HAP-1 (cell line): ENCODE data around the gene PRR9.

Experiments used
- DNase-seq, 2 experiments: peaks; one replicate each; pipeline ENCODE4 v3.0.0-alpha.2; 2016 to 2020; ENCODE audit warnings: low spot score in 2 of 2
- H3K27me3 ChIP-seq: fragments of 250-450 bp; sonication (Bioruptor Pico); 2 replicates; pipeline ENCODE4 v1.5.1; 2020; ENCODE audit warnings: low read depth, mild to moderate bottlenecking, moderate library complexity
- H3K36me3 ChIP-seq: fragments of 250-450 bp; sonication (Bioruptor Pico); replicated peaks from 2 replicates; pipeline ENCODE4 v1.5.1; 2020; ENCODE audit warnings: mild to moderate bottlenecking
- H3K4me1 ChIP-seq: fragments of 250-450 bp; sonication (Bioruptor Pico); 2 replicates; pipeline ENCODE4 v1.5.1; 2020; ENCODE audit warnings: mild to moderate bottlenecking
- H3K4me3 ChIP-seq: fragments of 250-450 bp; sonication (Bioruptor Pico); 2 replicates; pipeline ENCODE4 v1.5.1; 2020; ENCODE audit warnings: mild to moderate bottlenecking, moderate library complexity
- H3K9me3 ChIP-seq: fragments of 250-450 bp; sonication (Bioruptor Pico); 2 replicates; pipeline ENCODE4 v1.5.1; 2020; ENCODE audit warnings: mild to moderate bottlenecking, moderate library complexity
- in situ Hi-C: fragments of 300-500 bp; cut with MboI; formaldehyde crosslinking; loops from 3 replicates; pipeline ENCODE4 v1.14.3; 2020; ENCODE audit warnings: low sequenced_read_pairs, inconsistent platforms, mixed read lengths

The PRR9 gene

GRCh38 chr1:153242160-153242559 lies 24.8 kb downstream of the PRR9 start:
- in situ Hi-C loops, result no loop called here
- Histone ChIP-seq H3K4me3 (no peak overlapping the region), H3K4me1 (no peaks in the 10 kb centered on the region), H3K27me3 (0 out of 2 replicates have a peak, but pooled peaks cover 2% of the 10 kb centered on the region), H3K9me3 (no peaks in the 10 kb centered on the region), H3K36me3 (no peaks in the 10 kb centered on the region)
- DNase-seq, result no peak

GRCh38 chr1:153245466-153245865 lies 28.1 kb downstream of the PRR9 start:
- no peaks in the 10 kb centered on the region for H3K27me3 ChIP-seq
- DNase-seq, result no peak
- in situ Hi-C loops, result no loop called here
- H3K9me3 ChIP-seq, result no peaks in the 10 kb centered on the region
- H3K4me3 ChIP-seq, result no peak overlapping the region
- H3K36me3 ChIP-seq, result no peaks in the 10 kb centered on the region
- H3K4me1 ChIP-seq, result no peaks in the 10 kb centered on the region

DNA sequence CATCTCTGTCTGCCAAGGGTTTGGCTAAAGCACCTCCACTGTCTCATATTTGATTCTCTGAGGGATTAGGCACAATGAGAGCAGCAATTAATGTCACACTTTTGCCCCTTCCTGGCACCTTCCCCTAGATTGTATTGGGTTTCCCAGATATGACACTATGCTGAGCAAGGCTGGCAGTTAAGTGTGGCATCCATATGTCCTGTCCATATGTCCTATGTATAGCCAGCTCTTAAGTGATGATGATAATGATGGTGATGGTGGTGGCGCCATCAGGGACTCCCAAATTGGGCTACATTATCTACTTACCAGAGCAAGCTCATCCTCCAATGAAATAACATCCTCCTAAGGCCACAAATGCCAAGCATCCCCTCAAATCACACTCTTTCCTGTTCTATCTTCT lies 28.6 kb downstream of the PRR9 start:
- Histone ChIP-seq H3K9me3 (no peaks in the 10 kb centered on the region), H3K4me3 (no peak overlapping the region), H3K27me3 (no peaks in the 10 kb centered on the region), H3K36me3 (no peaks in the 10 kb centered on the region), H3K4me1 (no peaks in the 10 kb centered on the region)
- DNase-seq, result no peak
- in situ Hi-C loops, result no loop called here

DNA sequence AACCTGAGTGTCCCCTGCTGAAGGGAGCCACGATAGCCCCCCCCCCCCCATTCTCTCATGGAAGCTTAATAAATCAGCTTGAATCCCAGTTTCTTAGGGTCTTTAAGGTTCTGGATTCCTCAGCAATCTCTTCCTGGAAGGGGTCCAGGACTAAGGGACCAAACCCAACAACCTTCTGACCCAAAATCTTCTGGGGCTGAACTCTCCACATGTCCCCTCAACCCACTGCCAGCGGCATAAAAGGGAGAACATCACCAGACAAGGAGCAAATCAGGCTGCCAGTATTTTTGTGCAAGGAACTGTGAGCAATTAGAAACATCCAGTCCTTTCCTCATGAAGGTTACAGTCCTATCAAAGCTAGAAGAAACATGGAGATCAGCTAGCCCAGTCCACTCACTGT lies 29.4 kb downstream of the PRR9 start:
- in situ Hi-C loops, result no loop called here
- Histone ChIP-seq H3K4me1 (no peaks in the 10 kb centered on the region), H3K4me3 (no peak overlapping the region), H3K36me3 (no peaks in the 10 kb centered on the region), H3K9me3 (no peaks in the 10 kb centered on the region), H3K27me3 (no peaks in the 10 kb centered on the region; the same call in 1 of the 2 replicates)
- no peak for DNase-seq

GRCh38 chr1:153248176-153248879 lies 30.9 kb downstream of the PRR9 start:
- no peaks in the 10 kb centered on the region; the same call in 1 of the 2 replicates for H3K27me3 ChIP-seq
- in situ Hi-C loops, result no loop called here
- H3K4me3 ChIP-seq, result no peak overlapping the region
- H3K36me3 ChIP-seq, result no peaks in the 10 kb centered on the region
- no peaks in the 10 kb centered on the region for H3K4me1 ChIP-seq
- H3K9me3 ChIP-seq, result no peaks in the 10 kb centered on the region
- DNase-seq, result no peak

DNA sequence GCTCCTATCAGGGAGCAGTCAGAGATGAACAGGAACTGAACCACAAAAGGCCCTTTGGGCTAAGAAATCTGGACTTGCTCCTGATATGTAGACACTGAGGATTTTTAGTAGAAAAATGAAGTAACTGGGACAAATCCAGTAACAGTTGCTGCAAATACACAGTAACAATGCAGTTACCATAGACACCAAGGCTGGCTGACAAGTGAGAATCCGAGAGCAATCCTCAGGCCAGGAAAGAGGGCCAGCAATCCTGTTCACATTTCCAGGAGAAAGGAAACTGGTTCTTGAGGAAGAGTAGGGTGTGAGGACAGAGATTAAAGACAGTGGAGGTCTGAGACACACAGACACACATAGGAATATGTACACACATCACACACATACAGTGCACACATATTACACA lies 32.8 kb downstream of the PRR9 start:
- H3K27me3 ChIP-seq, result no peaks in the 10 kb centered on the region; the same call in 1 of the 2 replicates
- no peaks in the 10 kb centered on the region for H3K9me3 ChIP-seq
- DNase-seq, result no peak
- in situ Hi-C loops, result no loop called here
- no peaks in the 10 kb centered on the region for H3K36me3 ChIP-seq
- H3K4me3 ChIP-seq, result no peak overlapping the region
- H3K4me1 ChIP-seq, result no peaks in the 10 kb centered on the region

DNA sequence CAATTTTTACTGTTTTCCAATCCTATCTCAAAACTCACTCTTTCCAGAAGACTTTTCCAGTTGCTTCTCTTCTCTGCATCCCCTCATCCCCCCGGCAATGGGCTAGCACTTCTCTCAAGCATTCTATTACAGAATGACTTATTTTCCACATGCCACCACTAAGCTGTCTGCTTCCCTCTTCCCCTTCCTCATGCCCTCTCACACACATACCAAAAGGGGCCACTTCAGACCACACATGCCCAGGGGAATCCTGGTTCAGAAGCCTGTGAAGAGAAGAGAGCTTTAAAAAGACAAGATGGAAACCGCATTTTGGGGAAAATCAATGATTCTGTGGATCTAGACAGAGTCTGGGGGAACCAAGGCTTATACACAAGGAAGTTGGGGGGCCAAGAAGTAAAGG lies 33.7 kb downstream of the PRR9 start:
- Histone ChIP-seq H3K27me3 (no peaks in the 10 kb centered on the region; the same call in 1 of the 2 replicates), H3K36me3 (no peaks in the 10 kb centered on the region), H3K9me3 (no peaks in the 10 kb centered on the region), H3K4me1 (no peaks in the 10 kb centered on the region), H3K4me3 (no peak overlapping the region)
- in situ Hi-C loops, result no loop called here
- no peak for DNase-seq

GRCh38 chr1:153251562-153251961 lies 34.2 kb downstream of the PRR9 start:
- Histone ChIP-seq H3K4me1 (no peaks in the 10 kb centered on the region), H3K27me3 (no peaks in the 10 kb centered on the region; the same call in 1 of the 2 replicates), H3K9me3 (no peaks in the 10 kb centered on the region), H3K4me3 (no peak overlapping the region), H3K36me3 (no peaks in the 10 kb centered on the region)
- in situ Hi-C loops, result no loop called here
- DNase-seq, result no peak

- H3K4me1 ChIP-seq, result no peaks in the 10 kb centered on the region
- in situ Hi-C loops, result no loop called here
- no peak overlapping the region for H3K4me3 ChIP-seq
- no peaks in the 10 kb centered on the region for H3K36me3 ChIP-seq
- DNase-seq, result no peak
- H3K9me3 ChIP-seq, result no peaks in the 10 kb centered on the region
- H3K27me3 ChIP-seq, result no peaks in the 10 kb centered on the region; the same call in 1 of the 2 replicates
These were observed 34.6 kb downstream of the PRR9 start for GRCh38 chr1:153251988-153252387.

GRCh38 chr1:153253076-153253475 lies 35.7 kb downstream of the PRR9 start:
- no peaks in the 10 kb centered on the region for H3K4me1 ChIP-seq
- no peaks in the 10 kb centered on the region for H3K36me3 ChIP-seq
- no peak overlapping the region for H3K4me3 ChIP-seq
- DNase-seq, result no peak
- no peaks in the 10 kb centered on the region; the same call in 1 of the 2 replicates for H3K27me3 ChIP-seq
- in situ Hi-C loops, result no loop called here
- no peaks in the 10 kb centered on the region for H3K9me3 ChIP-seq

DNA sequence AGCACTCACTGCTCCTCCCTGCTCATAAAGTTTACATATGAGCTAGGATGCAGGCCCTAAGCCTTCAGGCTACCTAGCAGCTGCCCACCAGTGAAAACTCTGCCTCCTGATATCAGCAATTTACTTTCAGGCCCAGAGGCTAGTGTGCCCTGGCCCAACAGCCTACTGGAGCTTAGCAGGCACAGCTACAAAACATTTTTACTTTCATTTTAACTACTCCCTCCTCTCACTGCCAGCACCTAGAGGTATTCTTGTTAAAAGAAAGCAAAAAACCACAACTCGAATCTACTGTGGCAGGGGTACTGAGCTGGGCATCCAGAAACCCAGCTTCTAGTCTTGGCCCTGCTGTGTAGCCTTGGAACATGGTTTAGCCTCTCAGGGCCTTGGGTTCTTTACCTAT lies 36.3 kb downstream of the PRR9 start:
- Histone ChIP-seq H3K4me1 (no peaks in the 10 kb centered on the region), H3K27me3 (no peaks in the 10 kb centered on the region; the same call in none of the 2 replicates), H3K4me3 (no peak overlapping the region), H3K36me3 (no peaks in the 10 kb centered on the region), H3K9me3 (no peaks in the 10 kb centered on the region)
- in situ Hi-C loops, result no loop called here
- DNase-seq, result no peak

GRCh38 chr1:153259387-153259786 lies 42.0 kb downstream of the PRR9 start, which contains the start of gene LORICRIN:
Gene LORICRIN (plus strand): TSS chr1:153259687. CDS start chr1:153260950, 1,263 bp downstream.
- H3K9me3 ChIP-seq, result no peaks in the 10 kb centered on the region
- no peaks in the 10 kb centered on the region for H3K36me3 ChIP-seq
- DNase-seq, result no peak
- H3K4me1 ChIP-seq, result peaks cover 4% of the 10 kb centered on the region
- in situ Hi-C loops, result no loop called here
- no peak within 1 kb of the TSS for H3K4me3 ChIP-seq
- H3K27me3 ChIP-seq, result peaks cover 48% of the 10 kb centered on the region

GRCh38 chr1:153260585-153261280 lies 43.3 kb downstream of the PRR9 start:
- peak overlapping the region; percentile 27; the same call in 1 of the 2 replicates for H3K4me3 ChIP-seq
- peaks cover 4% of the 10 kb centered on the region for H3K4me1 ChIP-seq
- peak in 1 of 2 experiments; percentile 29 for DNase-seq
- H3K9me3 ChIP-seq, result no peaks in the 10 kb centered on the region
- in situ Hi-C loops, result no loop called here
- no peaks in the 10 kb centered on the region for H3K36me3 ChIP-seq
- peaks cover 60% of the 10 kb centered on the region for H3K27me3 ChIP-seq
